ENCODE data around the gene FLT3LG. TPM values are rescaled to one million over a fixed set of nuclear protein-coding genes. Genes with fewer than 3 reads are reported as not detected.
"Not testable (repeated sequence)": the region's sequence is repeated elsewhere in the genome, so short reads cannot be mapped to it uniquely, and the experiment has no call there.

The FLT3LG gene
- total RNA-seq, 1 donor = 49.6 TPM

DNA sequence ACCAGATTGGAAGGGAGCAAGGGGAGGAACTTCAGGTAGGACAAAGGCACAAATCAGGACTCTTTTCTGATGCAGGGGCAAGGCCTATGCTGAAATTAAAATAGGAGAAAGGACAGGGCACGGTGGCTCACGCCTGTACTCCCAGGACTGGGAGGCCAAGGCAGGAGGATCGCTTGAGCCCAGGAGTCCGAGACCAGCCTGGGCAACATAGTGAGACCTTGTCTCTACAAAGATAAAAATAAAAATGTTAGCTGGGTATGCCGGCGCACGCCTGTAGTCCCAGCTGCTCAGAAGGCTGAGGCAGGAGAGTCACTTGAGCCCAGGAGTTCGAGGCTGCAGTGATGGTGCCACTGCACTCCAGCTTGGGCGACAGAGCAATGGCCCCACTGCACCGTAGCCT, 38.3 kb upstream of the FLT3LG start:
- Histone ChIP-seq H3K9me3 (ENCODE audit: low read depth, low read length) (no peaks in the 10 kb centered on the region), H3K4me1 (ENCODE audit: insufficient read depth, low read length) (peaks cover 20% of the 10 kb centered on the region), H3K4me3 (ENCODE audit: low read length) (no peak overlapping the region), H3K27me3 (ENCODE audit: insufficient read depth, low read length) (peaks cover 97% of the 10 kb centered on the region)

- Histone ChIP-seq H3K27me3 (ENCODE audit: insufficient read depth, low read length) (peaks cover 95% of the 10 kb centered on the region), H3K4me3 (ENCODE audit: low read length) (no peak overlapping the region), H3K9me3 (ENCODE audit: low read depth, low read length) (no peaks in the 10 kb centered on the region), H3K4me1 (ENCODE audit: insufficient read depth, low read length) (peaks cover 21% of the 10 kb centered on the region)
Observed at GRCh38 chr19:49436381-49437017, 37.5 kb upstream of the FLT3LG start.

DNA sequence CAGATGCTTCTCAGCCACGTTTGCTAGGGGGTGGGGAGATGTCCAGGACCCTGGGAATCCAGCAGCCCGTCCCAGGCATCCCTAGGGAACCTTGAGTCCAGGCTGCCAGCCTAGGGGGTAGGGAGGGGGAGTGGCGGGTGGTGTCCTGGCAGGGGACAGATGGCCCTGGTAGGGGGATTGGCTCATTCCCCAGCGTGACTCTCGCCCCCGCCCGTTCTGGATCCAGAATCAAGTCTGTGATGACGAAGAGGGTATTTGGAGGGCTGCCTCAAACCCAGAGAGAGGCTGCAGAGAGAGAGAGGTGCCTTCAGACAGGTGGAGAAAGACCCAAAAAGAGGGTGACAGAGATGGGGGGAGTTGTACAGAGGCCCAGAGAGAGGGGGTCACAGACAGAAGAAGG, 36.8 kb upstream of the FLT3LG start:
- Histone ChIP-seq H3K9me3 (ENCODE audit: low read depth, low read length) (no peaks in the 10 kb centered on the region), H3K4me1 (ENCODE audit: insufficient read depth, low read length) (peaks cover 24% of the 10 kb centered on the region), H3K27me3 (ENCODE audit: insufficient read depth, low read length) (peaks cover 95% of the 10 kb centered on the region), H3K4me3 (ENCODE audit: low read length) (no peak overlapping the region)

DNA sequence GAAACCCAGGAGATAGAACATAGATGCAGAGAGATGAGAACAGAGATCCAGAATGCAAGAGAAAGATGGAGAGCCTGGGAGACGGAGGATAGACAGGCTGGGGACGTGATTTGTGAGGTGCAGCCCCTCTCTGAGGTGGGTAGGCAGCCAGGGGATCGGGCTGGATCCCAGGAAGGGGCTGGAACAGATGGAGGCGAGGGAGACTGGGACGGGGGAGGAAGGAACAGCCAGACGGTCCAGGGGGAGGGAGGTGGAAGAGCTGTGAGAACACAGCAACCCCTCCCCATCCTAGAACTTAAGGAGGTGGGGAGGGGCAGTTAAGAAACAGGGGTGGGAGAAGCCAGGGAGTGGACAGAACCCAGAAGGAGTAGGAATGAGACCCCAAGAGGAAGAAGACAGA, 35.8 kb upstream of the FLT3LG start:
- no peaks in the 10 kb centered on the region for H3K9me3 ChIP-seq (ENCODE audit: low read depth, low read length)
- no peak overlapping the region for H3K4me3 ChIP-seq (ENCODE audit: low read length)
- H3K4me1 ChIP-seq (ENCODE audit: insufficient read depth, low read length) = peaks cover 26% of the 10 kb centered on the region
- peaks cover 87% of the 10 kb centered on the region for H3K27me3 ChIP-seq (ENCODE audit: insufficient read depth, low read length)

DNA sequence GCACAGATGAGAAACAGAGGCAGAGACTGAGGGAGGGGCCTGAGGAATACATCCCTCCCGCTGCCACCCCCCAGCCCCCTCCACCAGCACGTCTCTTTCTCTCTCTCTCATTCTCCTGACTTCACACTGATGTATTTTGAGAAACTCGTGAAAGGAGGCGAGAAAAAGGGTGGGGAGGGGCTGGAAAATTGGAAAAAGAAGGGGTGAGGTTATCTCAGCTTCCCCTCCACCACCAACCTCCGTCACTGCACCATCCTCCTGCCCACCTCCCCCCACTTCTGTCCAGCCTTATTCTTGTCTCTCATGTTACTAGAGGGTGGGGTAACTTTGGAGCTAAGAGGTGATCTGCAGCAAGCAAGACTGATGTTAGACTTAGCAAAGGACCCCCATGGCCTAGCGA, 34.2 kb upstream of the FLT3LG start:
- no peak overlapping the region for H3K4me3 ChIP-seq (ENCODE audit: low read length)
- peaks cover 34% of the 10 kb centered on the region for H3K4me1 ChIP-seq (ENCODE audit: insufficient read depth, low read length)
- H3K27me3 ChIP-seq (ENCODE audit: insufficient read depth, low read length) = peaks cover 73% of the 10 kb centered on the region
- no peaks in the 10 kb centered on the region for H3K9me3 ChIP-seq (ENCODE audit: low read depth, low read length)

GRCh38 chr19:49440439-49441209, 33.4 kb upstream of the FLT3LG start:
- peaks cover 65% of the 10 kb centered on the region for H3K27me3 ChIP-seq (ENCODE audit: insufficient read depth, low read length)
- no peak overlapping the region for H3K4me3 ChIP-seq (ENCODE audit: low read length)
- H3K4me1 ChIP-seq (ENCODE audit: insufficient read depth, low read length) = peaks cover 42% of the 10 kb centered on the region
- H3K9me3 ChIP-seq (ENCODE audit: low read depth, low read length) = no peaks in the 10 kb centered on the region

- peaks cover 57% of the 10 kb centered on the region for H3K27me3 ChIP-seq (ENCODE audit: insufficient read depth, low read length)
- peaks cover 42% of the 10 kb centered on the region for H3K4me1 ChIP-seq (ENCODE audit: insufficient read depth, low read length)
- no peaks in the 10 kb centered on the region for H3K9me3 ChIP-seq (ENCODE audit: low read depth, low read length)
- no peak within 1 kb of the TSS for H3K4me3 ChIP-seq (ENCODE audit: low read length)
Observed at GRCh38 chr19:49441210-49441959, 32.6 kb upstream of the FLT3LG start, which contains the start of gene SLC17A7. SLC17A7 (minus strand) TSS chr19:49441527; CDS start chr19:49441379, 148 bp downstream.

GRCh38 chr19:49441960-49442350, 32.1 kb upstream of the FLT3LG start:
- H3K9me3 ChIP-seq (ENCODE audit: low read depth, low read length) = no peaks in the 10 kb centered on the region
- peaks cover 52% of the 10 kb centered on the region for H3K27me3 ChIP-seq (ENCODE audit: insufficient read depth, low read length)
- no peak overlapping the region for H3K4me3 ChIP-seq (ENCODE audit: low read length)
- H3K4me1 ChIP-seq (ENCODE audit: insufficient read depth, low read length) = peaks cover 38% of the 10 kb centered on the region

- H3K9me3 ChIP-seq (ENCODE audit: low read depth, low read length) = no peaks in the 10 kb centered on the region
- H3K4me1 ChIP-seq (ENCODE audit: insufficient read depth, low read length) = peaks cover 38% of the 10 kb centered on the region
- H3K4me3 ChIP-seq (ENCODE audit: low read length) = no peak overlapping the region
- peaks cover 49% of the 10 kb centered on the region for H3K27me3 ChIP-seq (ENCODE audit: insufficient read depth, low read length)
Observed at GRCh38 chr19:49442354-49442753, 31.7 kb upstream of the FLT3LG start.

DNA sequence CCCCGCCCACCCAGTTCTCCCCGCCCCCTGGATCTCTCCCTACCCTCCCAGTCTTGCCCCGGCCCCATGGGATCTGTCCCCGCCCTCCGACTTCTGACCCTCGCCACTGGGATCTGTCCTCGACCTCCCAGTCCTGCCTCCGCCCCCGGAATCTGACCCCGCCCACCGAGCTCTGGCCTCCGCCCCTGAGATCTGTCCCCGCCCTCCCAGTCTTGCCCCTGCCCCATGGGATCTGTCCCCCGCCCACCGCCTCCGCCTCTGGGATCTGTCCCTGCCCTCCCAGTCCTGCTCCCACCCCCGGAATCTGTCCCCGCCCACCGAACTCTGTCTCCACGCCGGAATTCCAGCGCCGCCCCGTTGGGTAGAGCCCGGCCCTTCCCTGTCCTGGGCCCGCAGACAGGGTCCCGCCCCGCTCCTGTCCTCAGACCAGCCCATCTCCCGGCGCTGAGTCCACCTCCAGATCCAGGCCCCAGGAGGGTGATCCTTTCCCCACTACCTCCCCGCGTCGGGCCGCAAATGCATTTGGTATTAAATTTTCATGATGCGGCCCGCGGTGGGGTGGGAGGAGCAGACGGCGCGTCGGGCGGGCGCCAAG, 31.1 kb upstream of the FLT3LG start:
- peak overlapping the region; percentile 51 for H3K4me3 ChIP-seq (ENCODE audit: low read length)
- H3K4me1 ChIP-seq (ENCODE audit: insufficient read depth, low read length) = peaks cover 38% of the 10 kb centered on the region
- no peaks in the 10 kb centered on the region for H3K9me3 ChIP-seq (ENCODE audit: low read depth, low read length)
- H3K27me3 ChIP-seq (ENCODE audit: insufficient read depth, low read length) = peaks cover 43% of the 10 kb centered on the region

GRCh38 chr19:49443366-49444099, 30.5 kb upstream of the FLT3LG start:
- Histone ChIP-seq H3K27me3 (ENCODE audit: insufficient read depth, low read length) (peaks cover 37% of the 10 kb centered on the region), H3K9me3 (ENCODE audit: low read depth, low read length) (no peaks in the 10 kb centered on the region), H3K4me1 (ENCODE audit: insufficient read depth, low read length) (peaks cover 38% of the 10 kb centered on the region), H3K4me3 (ENCODE audit: low read length) (peak overlapping the region; percentile 51)

DNA sequence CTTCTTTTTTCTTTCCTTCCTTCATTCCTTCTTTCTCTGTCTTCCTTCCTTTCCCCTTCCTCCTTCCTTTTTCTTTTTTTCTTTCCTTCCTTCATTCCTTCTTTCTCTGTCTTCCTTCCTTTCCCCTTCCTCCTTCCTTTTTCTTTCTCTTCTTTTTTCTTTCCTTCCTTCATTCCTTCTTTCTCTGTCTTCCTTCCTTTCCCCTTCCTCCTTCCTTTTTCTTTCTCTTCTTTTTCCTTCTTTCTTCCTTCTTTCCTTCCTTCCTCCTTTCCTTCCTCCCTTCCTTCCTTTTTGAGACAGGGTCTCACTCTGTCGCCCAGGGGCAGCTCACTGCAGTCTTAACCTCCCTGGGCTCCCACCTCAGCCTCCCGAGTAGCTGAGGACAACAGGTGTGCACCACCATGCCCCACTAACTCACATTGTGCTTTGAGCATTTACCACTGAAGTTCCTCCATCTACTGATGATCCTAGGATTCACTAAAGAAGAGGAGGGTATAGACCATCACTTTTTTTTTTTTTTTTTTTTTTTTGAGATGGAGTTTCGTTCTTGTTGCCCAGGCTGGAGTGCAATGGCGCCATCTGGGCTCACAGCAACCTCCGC, 29.8 kb upstream of the FLT3LG start:
- not testable (repeated sequence) for H3K4me3 ChIP-seq (ENCODE audit: low read length); H3K9me3 ChIP-seq (ENCODE audit: low read depth, low read length)
- Histone ChIP-seq H3K4me1 (ENCODE audit: insufficient read depth, low read length) (peaks cover 38% of the 10 kb centered on the region), H3K27me3 (ENCODE audit: insufficient read depth, low read length) (peaks cover 30% of the 10 kb centered on the region)

DNA sequence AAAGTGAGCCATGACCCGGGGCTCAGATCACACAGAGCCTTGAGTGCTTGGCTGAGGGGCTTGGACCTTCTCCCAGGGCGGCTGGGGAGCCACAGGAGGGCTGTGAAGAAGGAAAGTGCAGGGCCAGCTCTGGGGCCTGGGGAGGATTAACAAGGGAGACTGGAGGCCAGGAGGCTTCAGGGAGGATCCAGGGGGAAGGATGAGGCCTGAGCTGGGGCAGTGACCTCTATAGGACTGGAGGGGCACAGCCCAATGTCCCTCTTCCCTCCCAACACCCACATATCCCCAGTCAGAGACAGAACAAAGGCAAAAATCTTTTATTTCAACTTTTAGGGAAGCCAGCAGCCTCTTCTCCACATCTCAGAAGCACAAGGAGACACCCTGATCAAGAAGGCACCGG, 28.0 kb upstream of the FLT3LG start:
- peaks cover 13% of the 10 kb centered on the region for H3K27me3 ChIP-seq (ENCODE audit: insufficient read depth, low read length)
- H3K9me3 ChIP-seq (ENCODE audit: low read depth, low read length) = no peaks in the 10 kb centered on the region
- no peak overlapping the region for H3K4me3 ChIP-seq (ENCODE audit: low read length)
- peaks cover 49% of the 10 kb centered on the region for H3K4me1 ChIP-seq (ENCODE audit: insufficient read depth, low read length)

All from mononuclear cell (primary cell).